Omental fat pad (tissue), 4 donors: ENCODE results near the gene UNC45A. TPM values are rescaled to one million over a fixed set of nuclear protein-coding genes. Genes with fewer than 3 reads are reported as not detected.

Experiments used
- ATAC-seq: fragments of 150-250 bp; one replicate; pipeline ENCODE4 v1.9.1; 2016; ENCODE audit warnings: mild to moderate bottlenecking, moderate library complexity; ENCODE audit not compliant: low FRiP score
- DNase-seq: peaks from one replicate; pipeline ENCODE4 v3.0.0-alpha.2; 2019; ENCODE audit warnings: low spot score
- CTCF ChIP-seq, 3 donors: fragments of 450-650 bp; IDR thresholded peaks; one replicate each; pipeline ENCODE4 v1.5.1; 2016 to 2017; ENCODE audit warnings: antibody characterized with exemption in 3 of 3, mild to moderate bottlenecking in 3 of 3, moderate library complexity in 2 of 3
- total RNA-seq, 4 donors: library from RNA; depleted of rRNA; stranded (reverse); fragments of >200 nt; gene quantifications; one replicate each; pipeline ENCODE4 v1.1.0, GENCODE V29; 2016

The UNC45A gene
- total RNA-seq, 4 donors from 2014 or later, result 40.8 to 61.5 (median 48.8) TPM

- ATAC-seq, result no peak
- DNase-seq, result no peak
- TF ChIP-seq CTCF (IDR thresholded peaks at IDR 0.05), result no peak
Observed at GRCh38 chr15:90889736-90890456, 45.2 kb upstream of the UNC45A start.

GRCh38 chr15:90890839-90891238 is 44.2 kb upstream of the UNC45A start:
- no peak for ATAC-seq
- no peak for DNase-seq
- TF ChIP-seq CTCF (IDR thresholded peaks at IDR 0.05), result no peak

- no peak for ATAC-seq
- no peak for DNase-seq
- no peak for TF ChIP-seq CTCF (IDR thresholded peaks at IDR 0.05)
Observed at GRCh38 chr15:90891346-90891949, 43.6 kb upstream of the UNC45A start.

GRCh38 chr15:90892023-90892422 is 43.1 kb upstream of the UNC45A start:
- ATAC-seq (no peak), DNase-seq (no peak)
- no peak for TF ChIP-seq CTCF (IDR thresholded peaks at IDR 0.05)

- no peak for DNase-seq
- TF ChIP-seq CTCF (IDR thresholded peaks at IDR 0.05), result no peak
- no peak for ATAC-seq
Observed at GRCh38 chr15:90892498-90893174, 42.4 kb upstream of the UNC45A start.

GRCh38 chr15:90893175-90894090 is 41.7 kb upstream of the UNC45A start:
- TF ChIP-seq CTCF (IDR thresholded peaks at IDR 0.05), result no peak
- no peak for ATAC-seq

More at GRCh38 chr15:90893175-90894090, 41.7 kb upstream of the UNC45A start:
- no peak for DNase-seq
